H1 (cell line): ENCODE data around the gene YWHAB. TPM values are rescaled to one million over a fixed set of nuclear protein-coding genes. Genes with fewer than 3 reads are reported as not detected.

ENCODE experiments used
- CTCF ChIA-PET: fragments of 300-600 bp; sonication (Branson Sonifier 250); formaldehyde crosslinking; loops from one replicate; lab custom pipeline; 2021; ENCODE audit not compliant: partially characterized antibody; lab: Charles Lee
- POLR2A ChIA-PET: fragments of 300-600 bp; sonication (Branson Sonifier 250); formaldehyde crosslinking; loops from one replicate; lab custom pipeline; 2021; ENCODE audit warnings: inconsistent platforms; ENCODE audit not compliant: partially characterized antibody; lab: Charles Lee
- DNase-seq, 2 experiments: peaks; one replicate each; pipeline versions ENCODE4 v3.0.0 to v3.0.0-alpha.2; 2010 to 2022; ENCODE audit warnings: low spot score in 2 of 2, low read depth in 1 of 2, mixed read lengths in 1 of 2
- FAIRE-seq: peaks from 2 replicates; lab custom pipeline; 2011; peaks lifted over from hg19 to GRCh38; lab: Jason Lieb, UNC
- H2AFZ ChIP-seq: 2 replicates; pipeline ENCODE4 v1.8.1; 2012; ENCODE audit warnings: low read length, inconsistent platforms
- H2AK5ac ChIP-seq: 2 replicates; pipeline ENCODE4 v1.6.1; 2013; ENCODE audit warnings: low read depth, low read length
- H2BK120ac ChIP-seq: replicated peaks from 2 replicates; pipeline ENCODE3; 2013; ENCODE audit warnings: low read depth, low read length, inconsistent platforms
- H2BK12ac ChIP-seq: 2 replicates; pipeline ENCODE4 v1.6.1; 2013; ENCODE audit warnings: low read depth, low read length
- H2BK15ac ChIP-seq: 2 replicates; pipeline ENCODE4 v1.6.1; 2013; ENCODE audit warnings: low read length
- H2BK20ac ChIP-seq: 2 replicates; pipeline ENCODE4 v1.6.1; 2013; ENCODE audit warnings: low read length
- H2BK5ac ChIP-seq: 2 replicates; pipeline ENCODE4 v1.6.1; 2013; ENCODE audit warnings: low read depth, low read length
- H3K14ac ChIP-seq: 2 replicates; pipeline ENCODE4 v1.6.1; 2013; ENCODE audit warnings: inconsistent platforms; ENCODE audit not compliant: insufficient read length
- H3K18ac ChIP-seq: 2 replicates; pipeline ENCODE4 v1.6.1; 2013; ENCODE audit warnings: low read length; ENCODE audit errors: extremely low read depth
- H3K23ac ChIP-seq: 2 replicates; pipeline ENCODE4 v1.6.1; 2013; ENCODE audit warnings: inconsistent platforms; ENCODE audit not compliant: insufficient read length
- H3K23me2 ChIP-seq: 2 replicates; pipeline ENCODE4 v1.6.1; 2013; ENCODE audit warnings: low read depth, low read length
- H3K27ac ChIP-seq: 2 replicates; pipeline ENCODE4 v1.6.1; 2011; ENCODE audit warnings: low read depth, low read length, inconsistent platforms
- H3K27me3 ChIP-seq, 4 experiments: replicated peaks in 1 of 4; 1 replicate in 1 of 4; 2 replicates in 3 of 4; pipeline versions ENCODE4 v1.6.1 to v1.8.1; 2011 to 2013; ENCODE audit warnings: low read length in 3 of 4, mild to moderate bottlenecking in 3 of 4, inconsistent platforms in 2 of 4, mixed read lengths in 2 of 4, moderate library complexity in 1 of 4; ENCODE audit not compliant: control insufficient read depth in 3 of 4, insufficient read depth in 3 of 4; ENCODE audit errors: extremely low read depth in 1 of 4
- H3K36me3 ChIP-seq, 4 experiments: 2 replicates each; pipeline versions ENCODE4 v1.6.1 to v1.8.1; 2011 to 2013; ENCODE audit warnings: mild to moderate bottlenecking in 4 of 4, low read length in 3 of 4, moderate library complexity in 2 of 4, control low read depth in 1 of 4, inconsistent platforms in 1 of 4; ENCODE audit not compliant: insufficient read depth in 4 of 4, control insufficient read depth in 2 of 4
- H3K4ac ChIP-seq: replicated peaks from 2 replicates; pipeline ENCODE3; 2013; ENCODE audit warnings: low read length, low read depth, mixed read lengths, inconsistent platforms; ENCODE audit not compliant: insufficient read length
- H3K4me1 ChIP-seq, 4 experiments: replicated peaks in 1 of 4; 1 replicate in 1 of 4; 2 replicates in 3 of 4; pipeline versions ENCODE4 v1.6.1 to v1.8.1; 2011 to 2013; ENCODE audit warnings: low read length in 3 of 4, inconsistent platforms in 2 of 4, mixed read lengths in 1 of 4; ENCODE audit not compliant: insufficient read depth in 4 of 4, control insufficient read depth in 3 of 4
- H3K4me2 ChIP-seq, 2 experiments: 2 replicates each; pipeline versions ENCODE4 v1.6.1 to v1.8.1; 2011 to 2013; ENCODE audit warnings: low read depth in 2 of 2, low read length in 2 of 2, control low read depth in 1 of 2, inconsistent platforms in 1 of 2, mild to moderate bottlenecking in 1 of 2; ENCODE audit not compliant: insufficient read depth in 1 of 2
- H3K4me3 ChIP-seq, 4 experiments: fragments of 200-600, 300-600 bp in 1 of 4; sonication (generic), shearing (Covaris generic), sonication (Bioruptor Twin) in 1 of 4; 2 replicates each; pipeline versions ENCODE4 v1.5.1 to v1.8.1; 2011 to 2016; ENCODE audit warnings: low read length in 4 of 4, low read depth in 3 of 4, control low read depth in 2 of 4, inconsistent platforms in 2 of 4, mild to moderate bottlenecking in 2 of 4, mixed read lengths in 1 of 4, moderate library complexity in 1 of 4; ENCODE audit not compliant: insufficient read depth in 2 of 4; ENCODE audit errors: extremely low read depth in 1 of 4
- H3K56ac ChIP-seq: replicated peaks from 2 replicates; pipeline ENCODE3; 2013; ENCODE audit warnings: low read depth, mild to moderate bottlenecking, mixed read lengths, low read length, inconsistent platforms; ENCODE audit not compliant: insufficient read length
- H3K79me1 ChIP-seq: 2 replicates; pipeline ENCODE4 v1.6.1; 2013; ENCODE audit warnings: low read depth, low read length, control low read depth
- H3K79me2 ChIP-seq, 2 experiments: 2 replicates each; pipeline versions ENCODE4 v1.6.1 to v1.8.1; 2012 to 2013; ENCODE audit warnings: low read length in 2 of 2, mild to moderate bottlenecking in 2 of 2, inconsistent platforms in 1 of 2; ENCODE audit not compliant: insufficient read depth in 2 of 2, control insufficient read depth in 1 of 2
- H3K9ac ChIP-seq, 4 experiments: replicated peaks in 1 of 4; 1 replicate in 1 of 4; 2 replicates in 3 of 4; pipeline versions ENCODE4 v1.6.1 to v1.8.1; 2011 to 2013; ENCODE audit warnings: low read depth in 3 of 4, low read length in 3 of 4, control low read depth in 2 of 4, mild to moderate bottlenecking in 2 of 4, moderate library complexity in 2 of 4, inconsistent platforms in 1 of 4; ENCODE audit errors: extremely low read depth in 1 of 4
- H3K9me3 ChIP-seq, 2 experiments: 2 replicates each; pipeline versions ENCODE4 v1.6.1 to v1.8.1; 2012 to 2013; ENCODE audit warnings: mild to moderate bottlenecking in 2 of 2, moderate library complexity in 2 of 2, control low read depth in 1 of 2, inconsistent platforms in 1 of 2, low read depth in 1 of 2, low read length in 1 of 2, mixed read lengths in 1 of 2; ENCODE audit not compliant: insufficient read depth in 2 of 2
- H4K20me1 ChIP-seq, 2 experiments: replicated peaks in 1 of 2; 2 replicates each; pipeline versions ENCODE3 to v1.8.1; 2011 to 2013; ENCODE audit warnings: inconsistent platforms in 2 of 2, low read length in 2 of 2, mild to moderate bottlenecking in 1 of 2; ENCODE audit not compliant: insufficient read depth in 2 of 2, control insufficient read depth in 1 of 2
- H4K5ac ChIP-seq: 2 replicates; pipeline ENCODE4 v1.6.1; 2013; ENCODE audit warnings: low read length, low read depth, mixed read lengths, inconsistent platforms; ENCODE audit not compliant: insufficient read length
- H4K8ac ChIP-seq: 2 replicates; pipeline ENCODE4 v1.8.0; 2013; ENCODE audit warnings: mild to moderate bottlenecking, moderate library complexity, low read length, inconsistent platforms; ENCODE audit not compliant: insufficient read depth; ENCODE audit errors: extremely low read depth
- H4K91ac ChIP-seq: replicated peaks from 2 replicates; pipeline ENCODE3; 2013; ENCODE audit warnings: low read length, mixed read lengths, inconsistent platforms; ENCODE audit not compliant: insufficient read length
- ASH2L ChIP-seq: fragments of 200-600, 300-600 bp; sonication (generic); IDR thresholded peaks from one replicate; pipeline ENCODE4 v1.7.1; 2017; ENCODE audit warnings: low read length
- BRCA1 ChIP-seq: IDR thresholded peaks from 2 replicates; pipeline ENCODE4 v1.6.1; 2012; ENCODE audit warnings: low read depth, low read length, improper control_type of control experiment
- CBX5 ChIP-seq: fragments of 300-800, 300-1000 bp; sonication (generic); IDR thresholded peaks from 2 replicates; pipeline ENCODE4 v1.7.1; 2016; ENCODE audit warnings: antibody characterized with exemption, low read length, low read depth
- EP300 ChIP-seq, 2 experiments: IDR thresholded peaks; 1 replicate in 1 of 2; 2 replicates in 1 of 2; pipeline ENCODE4 v1.6.1; 2011 to 2012; ENCODE audit warnings: low read depth in 2 of 2, low read length in 2 of 2, mild to moderate bottlenecking in 2 of 2, borderline replicate concordance in 1 of 2, inconsistent platforms in 1 of 2, moderate library complexity in 1 of 2
- HDAC6 ChIP-seq: IDR thresholded peaks from one replicate; pipeline ENCODE4 v1.7.1; 2012; ENCODE audit warnings: low read depth, mild to moderate bottlenecking, inconsistent platforms, low read length, moderate library complexity
- JUND ChIP-seq: IDR thresholded peaks from 2 replicates; pipeline ENCODE4 v1.6.1; 2011; ENCODE audit warnings: mild to moderate bottlenecking, improper control_type of control experiment, low read length
- NRF1 ChIP-seq: IDR thresholded peaks from 2 replicates; pipeline ENCODE4 v1.6.1; 2011; ENCODE audit warnings: mild to moderate bottlenecking, low read depth, low read length, improper control_type of control experiment
- POLR2A ChIP-seq, 2 experiments: IDR thresholded peaks; 1 replicate in 1 of 2; 2 replicates in 1 of 2; pipeline ENCODE4 v1.6.1; 2011; ENCODE audit warnings: low read depth in 2 of 2, low read length in 2 of 2, mild to moderate bottlenecking in 2 of 2; ENCODE audit errors: control extremely low read depth in 1 of 2
- POU5F1 ChIP-seq: IDR thresholded peaks from 2 replicates; pipeline ENCODE4 v1.6.1; 2011; ENCODE audit warnings: low read depth, mild to moderate bottlenecking, low read length, moderate library complexity
- RXRA ChIP-seq: IDR thresholded peaks from 2 replicates; pipeline ENCODE4 v1.6.1; 2011; ENCODE audit warnings: low read depth, mild to moderate bottlenecking, low read length, moderate library complexity; ENCODE audit not compliant: insufficient read depth
- SP4 ChIP-seq: IDR thresholded peaks from 2 replicates; pipeline ENCODE4 v1.6.1; 2012; ENCODE audit warnings: low read length, inconsistent platforms
- SRF ChIP-seq: IDR thresholded peaks from 2 replicates; pipeline ENCODE4 v1.6.1; 2011; ENCODE audit warnings: mild to moderate bottlenecking, low read depth, low read length, moderate library complexity
- SUZ12 ChIP-seq: fragments of 200-600 bp; sonication (generic); IDR thresholded peaks from 2 replicates; pipeline ENCODE4 v1.6.1; 2012; ENCODE audit warnings: mild to moderate bottlenecking, inconsistent platforms, low read length, moderate library complexity, mixed read lengths
- WGBS, 2 experiments: shearing (Covaris generic) in 1 of 2; methylation state at CpG; one replicate each; pipeline versions ENCODE4 v1.1.6 to v1.1.7; 2013 to 2015; ENCODE audit warnings: low lambda C conversion rate in 2 of 2, mixed read lengths in 2 of 2, inconsistent platforms in 1 of 2, low coverage in 1 of 2, missing lambda C conversion rate in 1 of 2; ENCODE audit not compliant: insufficient replicate concordance in 2 of 2, insufficient coverage in 1 of 2, insufficient read length in 1 of 2; ENCODE audit errors: extremely low coverage in 1 of 2, missing lambda C conversion rate in 1 of 2; 5-methylcytosine and 5-hydroxymethylcytosine counted together
- polyA plus RNA-seq, 7 experiments: library from polyadenylated mRNA; depleted of rRNA in 3 of 7; stranded (reverse) in 5 of 7; unstranded in 2 of 7; fragments of >200 nt in 5 of 7; fragments of 200-250 nt in 2 of 7; gene quantifications; 1 replicate in 5 of 7; 2 replicates in 1 of 7; 4 replicates in 1 of 7; pipeline versions ENCODE4 v1.2.1 to v1.2.3, GENCODE V29; 2011 to 2013; ENCODE audit warnings: missing spikeins in 2 of 7, mixed read lengths in 2 of 7
- total RNA-seq: library from RNA; stranded (reverse); fragmentation: NEBNext Ultra II Directional; extraction: Animal tissue kit (Norgen Biotek cat#: 25700); gene quantifications from 2 replicates; pipeline ENCODE4 v1.2.1, GENCODE V29; 2021
- TF ChIP-seq, protein P1 (sequence below): IDR thresholded peaks from 2 replicates; pipeline ENCODE4 v1.6.1; 2012; ENCODE audit warnings: low read length, inconsistent platforms

YWHAB gene
- total and polyA plus RNA-seq, 2 of the 8 experiments (the other 6 are each of a cell fraction or from before 2014, with no cell fraction given): 72.9 to 256 TPM

GRCh38 chr20:44861531-44862006, 23.9 kb upstream of the YWHAB start:
- WGBS, 2 experiments: 92% methylated on average over 5 of the region's 5 CpGs; no CpG with 5 or more reads in 1 of the 2 experiments
- H2AFZ ChIP-seq: no peak overlapping the region
- CTCF ChIA-PET: interaction anchor here (0.8 to 4.4 kb wide), 8 partner anchors 8 to 177 kb away, joined by 3 to 43 read pairs (median 4); no protein-coding TSS in a partner anchor
- TF ChIP-seq SP4 (no peak), CBX5 (no peak), HDAC6 (no peak), JUND (no peak), NRF1 (no peak), SRF (no peak), BRCA1 (no peak), ASH2L (no peak), POLR2A (IDR thresholded peaks at IDR 0.05; ENCODE audit: control extremely low read depth in 1 of 2, low read depth in 2 of 2, low read length in 2 of 2) (no peak), RXRA (no peak), POU5F1 (no peak), EP300 (IDR thresholded peaks at IDR 0.05; ENCODE audit: borderline replicate concordance in 1 of 2, low read depth in 2 of 2, low read length in 2 of 2) (no peak), SUZ12 (no peak)
- TF ChIP-seq, protein P1, sequence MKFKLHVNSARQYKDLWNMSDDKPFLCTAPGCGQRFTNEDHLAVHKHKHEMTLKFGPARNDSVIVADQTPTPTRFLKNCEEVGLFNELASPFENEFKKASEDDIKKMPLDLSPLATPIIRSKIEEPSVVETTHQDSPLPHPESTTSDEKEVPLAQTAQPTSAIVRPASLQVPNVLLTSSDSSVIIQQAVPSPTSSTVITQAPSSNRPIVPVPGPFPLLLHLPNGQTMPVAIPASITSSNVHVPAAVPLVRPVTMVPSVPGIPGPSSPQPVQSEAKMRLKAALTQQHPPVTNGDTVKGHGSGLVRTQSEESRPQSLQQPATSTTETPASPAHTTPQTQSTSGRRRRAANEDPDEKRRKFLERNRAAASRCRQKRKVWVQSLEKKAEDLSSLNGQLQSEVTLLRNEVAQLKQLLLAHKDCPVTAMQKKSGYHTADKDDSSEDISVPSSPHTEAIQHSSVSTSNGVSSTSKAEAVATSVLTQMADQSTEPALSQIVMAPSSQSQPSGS: no peak

More at GRCh38 chr20:44861531-44862006, 23.9 kb upstream of the YWHAB start:
- no peak overlapping the region for H3K14ac ChIP-seq
- H2BK12ac ChIP-seq: no peak overlapping the region; the same call in 1 of the 2 replicates
- no peak overlapping the region for H4K5ac ChIP-seq
- no peak overlapping the region for H3K27ac ChIP-seq
- no peak overlapping the region for H2BK20ac ChIP-seq
- no peak overlapping the region for H2BK5ac ChIP-seq
- H3K9ac ChIP-seq: no peak overlapping the region
- H4K20me1 ChIP-seq: no peaks in the 10 kb centered on the region
- POLR2A ChIA-PET: no interaction called here
- no peak overlapping the region for H4K8ac ChIP-seq
- H2BK15ac ChIP-seq: no peak overlapping the region
- no peak overlapping the region for H2AK5ac ChIP-seq
- no peak overlapping the region for H3K4ac ChIP-seq
- H3K23ac ChIP-seq: no peak overlapping the region
- H2BK120ac ChIP-seq: no peak overlapping the region
- H3K79me1 ChIP-seq: no peaks in the 10 kb centered on the region
- H3K4me1 ChIP-seq: no peaks in the 10 kb centered on the region
- H3K9me3 ChIP-seq: no peaks in the 10 kb centered on the region
- H3K4me2 ChIP-seq: no peak overlapping the region
- H3K79me2 ChIP-seq: no peaks in the 10 kb centered on the region
- peaks cover 1% of the 10 kb centered on the region; the same call in 1 of the 2 replicates for H3K23me2 ChIP-seq
- no peak overlapping the region for H3K18ac ChIP-seq
- no peak overlapping the region for H4K91ac ChIP-seq
- peak in 1 of 2 experiments; percentile 10 for DNase-seq
- no peaks in the 10 kb centered on the region for H3K36me3 ChIP-seq
- H3K4me3 ChIP-seq: no peak overlapping the region
- H3K56ac ChIP-seq: no peak overlapping the region
- FAIRE-seq: no peak
- H3K27me3 ChIP-seq: no peaks in the 10 kb centered on the region
